SU-DHL-6 (cell line): Measurements from ENCODE around the gene DENND1B.

Source experiments
- H2AFZ ChIP-seq: fragments of 200-600 bp; sonication (generic); 2 replicates; pipeline ENCODE4 v1.6.1; 2014; ENCODE audit warnings: low read depth, mild to moderate bottlenecking, moderate library complexity, mixed read lengths, antibody characterized with exemption, low read length; ENCODE audit not compliant: severe bottlenecking
- H3F3A ChIP-seq: fragments of 200-600 bp; shearing (Covaris generic); 2 replicates; pipeline ENCODE4 v1.6.0; 2016; ENCODE audit warnings: antibody characterized with exemption, mild to moderate bottlenecking; ENCODE audit not compliant: insufficient read depth
- H3K27ac ChIP-seq: fragments of 200-600 bp; sonication (generic); 2 replicates; pipeline ENCODE4 v1.5.1; 2016; ENCODE audit warnings: low read depth, mild to moderate bottlenecking, low read length, moderate library complexity, mixed read lengths
- H3K27me3 ChIP-seq: fragments of 200-600 bp; sonication (generic), shearing (Covaris generic); 2 replicates; pipeline ENCODE4 v1.6.0; 2014; ENCODE audit warnings: mild to moderate bottlenecking, low read length
- H3K36me3 ChIP-seq: fragments of 200-600 bp; sonication (generic); 2 replicates; pipeline ENCODE4 v1.6.1; 2014; ENCODE audit warnings: mild to moderate bottlenecking, low read length, mixed read lengths
- H3K4me2 ChIP-seq: fragments of 300-600, 200-600 bp; shearing (Covaris generic), sonication (generic); 2 replicates; pipeline ENCODE4 v1.6.0; 2014; ENCODE audit warnings: low read length, low read depth, mild to moderate bottlenecking; ENCODE audit not compliant: poor library complexity, severe bottlenecking
- H3K4me3 ChIP-seq: fragments of 200-600 bp; sonication (generic); 2 replicates; pipeline ENCODE4 v1.5.1; 2014; ENCODE audit warnings: antibody characterized with exemption, low read length, mild to moderate bottlenecking, mixed read lengths; ENCODE audit not compliant: insufficient read depth, poor library complexity, severe bottlenecking
- H3K79me2 ChIP-seq: fragments of 200-600 bp; sonication (generic); 2 replicates; pipeline ENCODE4 v1.6.1; 2014; ENCODE audit warnings: mild to moderate bottlenecking, low read length, moderate library complexity; ENCODE audit not compliant: insufficient read depth
- H3K9ac ChIP-seq: fragments of 200-600 bp; sonication (generic); 2 replicates; pipeline ENCODE4 v1.7.0; 2014; ENCODE audit warnings: mild to moderate bottlenecking, low read length
- H3K9me2 ChIP-seq: fragments of 200-600 bp; sonication (generic); replicated peaks from 2 replicates; pipeline ENCODE4 v1.6.1; 2014; ENCODE audit warnings: low read length; ENCODE audit not compliant: insufficient read depth
- H3K9me3 ChIP-seq: fragments of 200-600 bp; sonication (generic); 2 replicates; pipeline ENCODE4 v1.6.1; 2014; ENCODE audit warnings: low read length, mixed read lengths; ENCODE audit not compliant: insufficient read depth
- H4K20me1 ChIP-seq: fragments of 200-600 bp; sonication (generic); 2 replicates; pipeline ENCODE4 v1.6.1; 2014; ENCODE audit warnings: low read depth, mild to moderate bottlenecking, antibody characterized with exemption, low read length, moderate library complexity, mixed read lengths
- CTCF ChIP-seq: fragments of 200-600 bp; sonication (generic); IDR thresholded peaks from one replicate; pipeline ENCODE4 v1.5.1; 2017; ENCODE audit warnings: antibody characterized with exemption, mild to moderate bottlenecking, low read length, moderate library complexity; ENCODE audit not compliant: insufficient read depth, poor library complexity, severe bottlenecking
- EZH2phosphoT487 ChIP-seq: fragments of 200-600 bp; sonication (generic), shearing (Covaris generic); conservative IDR thresholded peaks from 2 replicates; pipeline ENCODE4 v1.6.1; 2018; ENCODE audit warnings: mild to moderate bottlenecking, antibody characterized with exemption, low read length, moderate library complexity, mixed read lengths

Gene DENND1B

GRCh38 chr1:197686231-197686630 lies 89.0 kb downstream of the DENND1B start:
- Histone ChIP-seq H3K9ac (no peak overlapping the region), H3K4me3 (no peak overlapping the region), H3K9me2 (no peaks in the 10 kb centered on the region), H3K27me3 (no peaks in the 10 kb centered on the region), H3K27ac (no peak overlapping the region), H3K79me2 (peaks cover 83% of the 10 kb centered on the region), H3K9me3 (peaks cover 6% of the 10 kb centered on the region; the same call in 1 of the 2 replicates), H2AFZ (no peak overlapping the region), H4K20me1 (no peaks in the 10 kb centered on the region), H3F3A (no peaks in the 10 kb centered on the region), H3K36me3 (peaks cover 27% of the 10 kb centered on the region), H3K4me2 (no peak overlapping the region)
- no peak for TF ChIP-seq EZH2phosphoT487
- no peak for TF ChIP-seq CTCF

GRCh38 chr1:197685785-197686184 lies 89.5 kb downstream of the DENND1B start:
- H3K4me2 ChIP-seq: no peak overlapping the region
- no peaks in the 10 kb centered on the region for H3K27me3 ChIP-seq
- H3K9me2 ChIP-seq: no peaks in the 10 kb centered on the region
- H2AFZ ChIP-seq: no peak overlapping the region
- no peak overlapping the region for H3K9ac ChIP-seq
- no peak overlapping the region for H3K4me3 ChIP-seq
- H3K36me3 ChIP-seq: peaks cover 23% of the 10 kb centered on the region
- TF ChIP-seq CTCF (no peak), EZH2phosphoT487 (no peak)
- no peak overlapping the region; the same call in 1 of the 2 replicates for H3K27ac ChIP-seq
- H3K79me2 ChIP-seq: peaks cover 79% of the 10 kb centered on the region
- peaks cover 6% of the 10 kb centered on the region; the same call in 1 of the 2 replicates for H3K9me3 ChIP-seq
- H4K20me1 ChIP-seq: no peaks in the 10 kb centered on the region
- H3F3A ChIP-seq: no peaks in the 10 kb centered on the region

- H3K4me2 ChIP-seq: no peak overlapping the region
- no peaks in the 10 kb centered on the region for H4K20me1 ChIP-seq
- no peaks in the 10 kb centered on the region for H3K27me3 ChIP-seq
- no peaks in the 10 kb centered on the region for H3F3A ChIP-seq
- no peaks in the 10 kb centered on the region for H3K9me2 ChIP-seq
- no peak overlapping the region for H3K9ac ChIP-seq
- H3K27ac ChIP-seq: no peak overlapping the region
- no peak overlapping the region for H2AFZ ChIP-seq
- H3K9me3 ChIP-seq: peaks cover 6% of the 10 kb centered on the region; the same call in 1 of the 2 replicates
- H3K4me3 ChIP-seq: no peak overlapping the region
- H3K36me3 ChIP-seq: peaks cover 9% of the 10 kb centered on the region
- TF ChIP-seq EZH2phosphoT487 (no peak), CTCF (no peak)
- H3K79me2 ChIP-seq: peaks cover 69% of the 10 kb centered on the region
Observed at GRCh38 chr1:197683895-197684553, 91.3 kb downstream of the DENND1B start.
